WTC11 (cell line): ENCODE data around the gene TMEM52B. TPM values are rescaled to one million over a fixed set of nuclear protein-coding genes. Genes with fewer than 3 reads are reported as not detected.
A peak's percentile ranks its signal among the peaks of the same experiment; 100 is the strongest.

Experiments used
- CBFB ChIP-seq: sonication (generic); formaldehyde crosslinking; IDR thresholded peaks from 2 replicates; pipeline ENCODE4 v1.8.1; 2022; ENCODE audit warnings: mild to moderate bottlenecking, low read depth, missing genetic modification reagents
- CDX4 ChIP-seq: fragments of 250-450 bp; sonication (Bioruptor Pico); IDR thresholded peaks from 2 replicates; pipeline ENCODE4 v1.9.0; 2021; ENCODE audit warnings: moderate library complexity, mild to moderate bottlenecking, inconsistent platforms, borderline replicate concordance
- CREB1 ChIP-seq: sonication (generic); formaldehyde crosslinking; IDR thresholded peaks from 2 replicates; pipeline ENCODE4 v1.8.0; 2023; ENCODE audit warnings: mild to moderate bottlenecking, missing genetic modification reagents
- EMX1 ChIP-seq: fragments of 250-450 bp; sonication (Bioruptor Pico); IDR thresholded peaks from 2 replicates; pipeline ENCODE4 v1.8.0; 2021; ENCODE audit warnings: mild to moderate bottlenecking
- GABPB1 ChIP-seq: sonication (generic); formaldehyde crosslinking; IDR thresholded peaks from 2 replicates; pipeline ENCODE4 v1.8.1; 2023; ENCODE audit warnings: mild to moderate bottlenecking, missing genetic modification reagents
- GTF2I ChIP-seq: fragments of 250-450 bp; sonication (Bioruptor Pico); conservative IDR thresholded peaks from 2 replicates; pipeline ENCODE4 v1.4.0; 2021; ENCODE audit warnings: mild to moderate bottlenecking
- JUN ChIP-seq: sonication (generic); formaldehyde crosslinking; IDR thresholded peaks from 2 replicates; pipeline ENCODE4 v1.8.0; 2023; ENCODE audit warnings: mild to moderate bottlenecking, missing genetic modification reagents
- MLX ChIP-seq: sonication (generic); formaldehyde crosslinking; IDR thresholded peaks from 2 replicates; pipeline ENCODE4 v1.8.1; 2023; ENCODE audit warnings: mild to moderate bottlenecking, missing genetic modification reagents, moderate library complexity
- MXD4 ChIP-seq: fragments of 250-450 bp; sonication (Bioruptor Pico); IDR thresholded peaks from 2 replicates; pipeline ENCODE4 v1.8.0; 2021; ENCODE audit warnings: mild to moderate bottlenecking, moderate library complexity, borderline replicate concordance
- NR1H2 ChIP-seq: sonication (generic); formaldehyde crosslinking; IDR thresholded peaks from 2 replicates; pipeline ENCODE4 v1.9.0; 2021; ENCODE audit warnings: mild to moderate bottlenecking, moderate library complexity, missing genetic modification reagents
- NR3C1 ChIP-seq: sonication (generic); formaldehyde crosslinking; conservative IDR thresholded peaks from 2 replicates; pipeline ENCODE4 v1.8.1; 2023; ENCODE audit warnings: low read depth, mild to moderate bottlenecking, missing genetic modification reagents
- PRRX2 ChIP-seq: fragments of 250-450 bp; sonication (Bioruptor Pico); IDR thresholded peaks from 2 replicates; pipeline ENCODE4 v1.8.0; 2021; ENCODE audit warnings: mild to moderate bottlenecking
- RELA ChIP-seq: sonication (generic); formaldehyde crosslinking; IDR thresholded peaks from 2 replicates; pipeline ENCODE4 v1.8.1; 2022; ENCODE audit warnings: missing genetic modification reagents, mild to moderate bottlenecking, borderline replicate concordance
- SOX15 ChIP-seq: fragments of 250-450 bp; sonication (Bioruptor Pico); IDR thresholded peaks from 2 replicates; pipeline ENCODE4 v1.9.0; 2021; ENCODE audit warnings: mild to moderate bottlenecking
- SP1 ChIP-seq: sonication (generic); formaldehyde crosslinking; conservative IDR thresholded peaks from 2 replicates; pipeline ENCODE4 v1.8.1; 2022; ENCODE audit warnings: missing genetic modification reagents
- USF1 ChIP-seq: sonication (generic); formaldehyde crosslinking; IDR thresholded peaks from 2 replicates; pipeline ENCODE4 v1.8.0; 2022; ENCODE audit warnings: mild to moderate bottlenecking, missing genetic modification reagents
- ZNF232 ChIP-seq: sonication (generic); formaldehyde crosslinking; IDR thresholded peaks from 2 replicates; pipeline ENCODE4 v1.8.0; 2022; ENCODE audit warnings: mild to moderate bottlenecking, missing genetic modification reagents
- ZNF416 ChIP-seq: fragments of 250-450 bp; sonication (Bioruptor Pico); IDR thresholded peaks from 2 replicates; pipeline ENCODE4 v1.9.0; 2021; ENCODE audit warnings: mild to moderate bottlenecking, inconsistent platforms
- ZNF532 ChIP-seq: fragments of 250-450 bp; sonication (Bioruptor Pico); IDR thresholded peaks from 2 replicates; pipeline ENCODE4 v1.9.0; 2021; ENCODE audit warnings: mild to moderate bottlenecking, borderline replicate concordance
- ZSCAN18 ChIP-seq: fragments of 250-450 bp; sonication (Bioruptor Pico); IDR thresholded peaks from 2 replicates; pipeline ENCODE4 v2.1.2; 2022; ENCODE audit warnings: mild to moderate bottlenecking, moderate library complexity
- total RNA-seq: library from RNA; stranded (reverse); gene quantifications from 3 replicates; pipeline ENCODE4 v1.2.3, GENCODE V29; 2021
- TF ChIP-seq, protein P1 (sequence below): sonication (generic); formaldehyde crosslinking; conservative IDR thresholded peaks from 2 replicates; pipeline ENCODE4 v1.8.1; 2023; ENCODE audit warnings: mild to moderate bottlenecking, low read depth, missing genetic modification reagents, moderate library complexity
- TF ChIP-seq, protein P2 (sequence below): fragments of 200-600 bp; IDR thresholded peaks from 2 replicates; pipeline ENCODE4 v1.8.0; 2022; ENCODE audit warnings: antibody characterized with exemption
- TF ChIP-seq, protein P3 (sequence below): sonication (generic); formaldehyde crosslinking; IDR thresholded peaks from 2 replicates; pipeline ENCODE4 v1.8.1; 2023; ENCODE audit warnings: mild to moderate bottlenecking, moderate library complexity, missing genetic modification reagents
- TF ChIP-seq, protein P4 (sequence below): fragments of 250-450 bp; sonication (Bioruptor Pico); IDR thresholded peaks from 2 replicates; pipeline ENCODE4 v1.9.0; 2021; ENCODE audit warnings: mild to moderate bottlenecking

TMEM52B gene
- total RNA-seq, 1 experiment from 2014 or later, result not detected

- TF ChIP-seq JUN (CRISPR knock-in tag) (no peak), USF1 (CRISPR knock-in tag) (no peak), MLX (CRISPR knock-in tag) (no peak), SOX15 (CRISPR knock-in tag) (no peak), ZSCAN18 (CRISPR knock-in tag) (no peak), SP1 (peak; percentile 82; the same call in 1 of the 2 replicates), GABPB1 (peak; percentile 30; the same call in 1 of the 2 replicates), PRRX2 (no peak), ZNF232 (CRISPR knock-in tag) (no peak), ZNF532 (CRISPR knock-in tag) (no peak), EMX1 (CRISPR knock-in tag) (no peak), RELA (CRISPR knock-in tag) (no peak), CDX4 (CRISPR knock-in tag) (no peak), ZNF416 (CRISPR knock-in tag) (no peak), GTF2I (CRISPR knock-in tag) (no peak), NR3C1 (CRISPR knock-in tag) (no peak), CREB1 (CRISPR knock-in tag) (no peak), NR1H2 (CRISPR knock-in tag) (no peak), MXD4 (CRISPR knock-in tag) (no peak), CBFB (CRISPR knock-in tag) (no peak)
- TF ChIP-seq, protein P1, sequence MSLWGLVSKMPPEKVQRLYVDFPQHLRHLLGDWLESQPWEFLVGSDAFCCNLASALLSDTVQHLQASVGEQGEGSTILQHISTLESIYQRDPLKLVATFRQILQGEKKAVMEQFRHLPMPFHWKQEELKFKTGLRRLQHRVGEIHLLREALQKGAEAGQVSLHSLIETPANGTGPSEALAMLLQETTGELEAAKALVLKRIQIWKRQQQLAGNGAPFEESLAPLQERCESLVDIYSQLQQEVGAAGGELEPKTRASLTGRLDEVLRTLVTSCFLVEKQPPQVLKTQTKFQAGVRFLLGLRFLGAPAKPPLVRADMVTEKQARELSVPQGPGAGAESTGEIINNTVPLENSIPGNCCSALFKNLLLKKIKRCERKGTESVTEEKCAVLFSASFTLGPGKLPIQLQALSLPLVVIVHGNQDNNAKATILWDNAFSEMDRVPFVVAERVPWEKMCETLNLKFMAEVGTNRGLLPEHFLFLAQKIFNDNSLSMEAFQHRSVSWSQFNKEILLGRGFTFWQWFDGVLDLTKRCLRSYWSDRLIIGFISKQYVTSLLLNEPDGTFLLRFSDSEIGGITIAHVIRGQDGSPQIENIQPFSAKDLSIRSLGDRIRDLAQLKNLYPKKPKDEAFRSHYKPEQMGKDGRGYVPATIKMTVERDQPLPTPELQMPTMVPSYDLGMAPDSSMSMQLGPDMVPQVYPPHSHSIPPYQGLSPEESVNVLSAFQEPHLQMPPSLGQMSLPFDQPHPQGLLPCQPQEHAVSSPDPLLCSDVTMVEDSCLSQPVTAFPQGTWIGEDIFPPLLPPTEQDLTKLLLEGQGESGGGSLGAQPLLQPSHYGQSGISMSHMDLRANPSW, result no peak
- TF ChIP-seq, protein P2, sequence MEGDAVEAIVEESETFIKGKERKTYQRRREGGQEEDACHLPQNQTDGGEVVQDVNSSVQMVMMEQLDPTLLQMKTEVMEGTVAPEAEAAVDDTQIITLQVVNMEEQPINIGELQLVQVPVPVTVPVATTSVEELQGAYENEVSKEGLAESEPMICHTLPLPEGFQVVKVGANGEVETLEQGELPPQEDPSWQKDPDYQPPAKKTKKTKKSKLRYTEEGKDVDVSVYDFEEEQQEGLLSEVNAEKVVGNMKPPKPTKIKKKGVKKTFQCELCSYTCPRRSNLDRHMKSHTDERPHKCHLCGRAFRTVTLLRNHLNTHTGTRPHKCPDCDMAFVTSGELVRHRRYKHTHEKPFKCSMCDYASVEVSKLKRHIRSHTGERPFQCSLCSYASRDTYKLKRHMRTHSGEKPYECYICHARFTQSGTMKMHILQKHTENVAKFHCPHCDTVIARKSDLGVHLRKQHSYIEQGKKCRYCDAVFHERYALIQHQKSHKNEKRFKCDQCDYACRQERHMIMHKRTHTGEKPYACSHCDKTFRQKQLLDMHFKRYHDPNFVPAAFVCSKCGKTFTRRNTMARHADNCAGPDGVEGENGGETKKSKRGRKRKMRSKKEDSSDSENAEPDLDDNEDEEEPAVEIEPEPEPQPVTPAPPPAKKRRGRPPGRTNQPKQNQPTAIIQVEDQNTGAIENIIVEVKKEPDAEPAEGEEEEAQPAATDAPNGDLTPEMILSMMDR, result no peak
- TF ChIP-seq, protein P3, sequence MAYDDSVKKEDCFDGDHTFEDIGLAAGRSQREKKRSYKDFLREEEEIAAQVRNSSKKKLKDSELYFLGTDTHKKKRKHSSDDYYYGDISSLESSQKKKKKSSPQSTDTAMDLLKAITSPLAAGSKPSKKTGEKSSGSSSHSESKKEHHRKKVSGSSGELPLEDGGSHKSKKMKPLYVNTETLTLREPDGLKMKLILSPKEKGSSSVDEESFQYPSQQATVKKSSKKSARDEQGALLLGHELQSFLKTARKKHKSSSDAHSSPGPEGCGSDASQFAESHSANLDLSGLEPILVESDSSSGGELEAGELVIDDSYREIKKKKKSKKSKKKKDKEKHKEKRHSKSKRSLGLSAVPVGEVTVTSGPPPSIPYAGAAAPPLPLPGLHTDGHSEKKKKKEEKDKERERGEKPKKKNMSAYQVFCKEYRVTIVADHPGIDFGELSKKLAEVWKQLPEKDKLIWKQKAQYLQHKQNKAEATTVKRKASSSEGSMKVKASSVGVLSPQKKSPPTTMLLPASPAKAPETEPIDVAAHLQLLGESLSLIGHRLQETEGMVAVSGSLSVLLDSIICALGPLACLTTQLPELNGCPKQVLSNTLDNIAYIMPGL (CRISPR knock-in tag), result peak; percentile 54; the same call in 1 of the 2 replicates
- TF ChIP-seq, protein P4, sequence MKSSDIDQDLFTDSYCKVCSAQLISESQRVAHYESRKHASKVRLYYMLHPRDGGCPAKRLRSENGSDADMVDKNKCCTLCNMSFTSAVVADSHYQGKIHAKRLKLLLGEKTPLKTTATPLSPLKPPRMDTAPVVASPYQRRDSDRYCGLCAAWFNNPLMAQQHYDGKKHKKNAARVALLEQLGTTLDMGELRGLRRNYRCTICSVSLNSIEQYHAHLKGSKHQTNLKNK (CRISPR knock-in tag), result no peak
Measured at GRCh38 chr12:10211940-10212738, 33.3 kb downstream of the TMEM52B start (continued).
